Activated T-helper 1 cell treated with anti-CD3 and anti-CD28 coated beads, Interleukin-12 subunit alpha, Interleukin-12 subunit beta, Interleukin-2, Interleukin-4 antibody, amounts not matched to agents 30 ng/mL and 10 ng/mL and 1 ng/mL, durations not matched to agents 14 hours and 24 hours and 36 hours (primary cell): ENCODE results near the gene MAPK8IP2. TPM values are rescaled to one million over a fixed set of nuclear protein-coding genes. Genes with fewer than 3 reads are reported as not detected.
A peak's percentile ranks its signal among the peaks of the same experiment; 100 is the strongest.

ENCODE experiments used
- DNase-seq: peaks from one replicate; pipeline ENCODE4 v3.0.0; 2021; ENCODE audit warnings: low spot score
- H3K27ac Mint-ChIP-seq: one replicate; pipeline ENCODE4 v1.8.0; 2021; ENCODE audit warnings: mild to moderate bottlenecking, mixed read lengths
- H3K27me3 Mint-ChIP-seq: one replicate; pipeline ENCODE4 v1.8.0; 2022; ENCODE audit warnings: mild to moderate bottlenecking, moderate library complexity, mixed read lengths; ENCODE audit not compliant: insufficient read depth
- H3K36me3 Mint-ChIP-seq: one replicate; pipeline ENCODE4 v1.8.0; 2021; ENCODE audit warnings: low read depth, mixed read lengths
- H3K4me1 Mint-ChIP-seq: one replicate; pipeline ENCODE4 v1.8.0; 2021; ENCODE audit warnings: low read depth, mixed read lengths
- H3K4me3 Mint-ChIP-seq: one replicate; pipeline ENCODE4 v1.8.0; 2021; ENCODE audit warnings: mild to moderate bottlenecking, moderate library complexity, mixed read lengths
- H3K9me3 Mint-ChIP-seq: one replicate; pipeline ENCODE4 v1.8.0; 2021; ENCODE audit warnings: mixed read lengths
- intact Hi-C: fragments of 100-400 bp; cut with micrococcal nuclease; formaldehyde crosslinking; loops from one replicate; pipeline ENCODE4 v1.15.1; 2024
- total RNA-seq: library from RNA; stranded (reverse); gene quantifications from 2 replicates; pipeline ENCODE4 v1.2.3, GENCODE V29; 2022

Gene MAPK8IP2
- total RNA-seq, 1 donor from 2014 or later, result 0.08 TPM

GRCh38 chr22:50577987-50578775, 22.4 kb upstream of the MAPK8IP2 start, which contains the start of gene CPT1B:
CPT1B (minus strand) TSS chr22:50578427; CDS start chr22:50577915, 512 bp downstream.
- no peak for DNase-seq
- H3K4me3 Mint-ChIP-seq, result no peak within 1 kb of the TSS
- H3K36me3 Mint-ChIP-seq, result peaks cover 27% of the 10 kb centered on the region
- intact Hi-C loops, result no loop called here
- no peaks in the 10 kb centered on the region for H3K9me3 Mint-ChIP-seq
- H3K4me1 Mint-ChIP-seq, result peaks cover 15% of the 10 kb centered on the region
- no peak within 1 kb of the TSS for H3K27ac Mint-ChIP-seq
- no peaks in the 10 kb centered on the region for H3K27me3 Mint-ChIP-seq

- DNase-seq, result no peak
- H3K9me3 Mint-ChIP-seq, result no peaks in the 10 kb centered on the region
- peaks cover 27% of the 10 kb centered on the region for H3K36me3 Mint-ChIP-seq
- no peaks in the 10 kb centered on the region for H3K27me3 Mint-ChIP-seq
- peaks cover 20% of the 10 kb centered on the region for H3K4me1 Mint-ChIP-seq
- H3K27ac Mint-ChIP-seq, result no peak overlapping the region
- intact Hi-C loops, result no loop called here
- H3K4me3 Mint-ChIP-seq, result no peak overlapping the region
Observed at GRCh38 chr22:50578776-50579310, 21.8 kb upstream of the MAPK8IP2 start.

- intact Hi-C loops, result no loop called here
- no peak for DNase-seq
- H3K4me1 Mint-ChIP-seq, result peaks cover 22% of the 10 kb centered on the region
- H3K36me3 Mint-ChIP-seq, result peaks cover 27% of the 10 kb centered on the region
- no peaks in the 10 kb centered on the region for H3K9me3 Mint-ChIP-seq
- H3K27me3 Mint-ChIP-seq, result no peaks in the 10 kb centered on the region
- H3K4me3 Mint-ChIP-seq, result peak overlapping the region; percentile 66
- H3K27ac Mint-ChIP-seq, result peak overlapping the region; percentile 58
Observed at GRCh38 chr22:50579752-50580151, 20.8 kb upstream of the MAPK8IP2 start.

- no peak for DNase-seq
- intact Hi-C loops, result no loop called here
- H3K36me3 Mint-ChIP-seq, result peaks cover 16% of the 10 kb centered on the region
Observed at GRCh38 chr22:50581031-50581949, 19.3 kb upstream of the MAPK8IP2 start.

GRCh38 chr22:50581950-50582492, 18.6 kb upstream of the MAPK8IP2 start:
- Mint-ChIP-seq H3K36me3 (peaks cover 13% of the 10 kb centered on the region), H3K27ac (peak overlapping the region; percentile 83), H3K27me3 (no peaks in the 10 kb centered on the region), H3K4me1 (peaks cover 22% of the 10 kb centered on the region), H3K4me3 (peak overlapping the region; percentile 94), H3K9me3 (no peaks in the 10 kb centered on the region)
- intact Hi-C loops, result loop anchor here (1.0 to 2.0 kb wide), 10 partner anchors 19 to 109 kb away; partner anchors contain the start of genes ARSA, NCAPH2, SBF1 and SCO2
- DNase-seq, result no peak

More at GRCh38 chr22:50581031-50581949, 19.3 kb upstream of the MAPK8IP2 start:
- Mint-ChIP-seq H3K4me3 (peak overlapping the region; percentile 94), H3K27me3 (no peaks in the 10 kb centered on the region), H3K4me1 (peaks cover 22% of the 10 kb centered on the region), H3K27ac (peak overlapping the region; percentile 83), H3K9me3 (no peaks in the 10 kb centered on the region)

- Mint-ChIP-seq H3K9me3 (no peaks in the 10 kb centered on the region), H3K4me3 (peak within 1 kb of the TSS; percentile 94), H3K27me3 (no peaks in the 10 kb centered on the region), H3K27ac (peak within 1 kb of the TSS; percentile 96), H3K36me3 (peaks cover 11% of the 10 kb centered on the region), H3K4me1 (peaks cover 22% of the 10 kb centered on the region)
- DNase-seq, result peak; percentile 100
- intact Hi-C loops, result loop anchor here (1.0 to 2.0 kb wide), 10 partner anchors 19 to 108 kb away; partner anchors contain the start of genes ARSA, NCAPH2, SBF1 and SCO2
Observed at GRCh38 chr22:50582493-50583293, 17.9 kb upstream of the MAPK8IP2 start, which contains the start of gene CHKB. CHKB (minus strand) TSS chr22:50582849; CDS start chr22:50582781, 68 bp downstream.

GRCh38 chr22:50583294-50583861, 17.2 kb upstream of the MAPK8IP2 start:
- no peaks in the 10 kb centered on the region for H3K9me3 Mint-ChIP-seq
- peaks cover 22% of the 10 kb centered on the region for H3K4me1 Mint-ChIP-seq
- intact Hi-C loops, result loop anchor here (2.0 kb wide), 3 partner anchors 45 to 109 kb away; partner anchors contain the start of genes ARSA and SBF1
- peak overlapping the region; percentile 94 for H3K4me3 Mint-ChIP-seq
- H3K36me3 Mint-ChIP-seq, result peaks cover 11% of the 10 kb centered on the region
- H3K27me3 Mint-ChIP-seq, result no peaks in the 10 kb centered on the region
- no peak for DNase-seq
- peak overlapping the region; percentile 75 for H3K27ac Mint-ChIP-seq

- H3K27me3 Mint-ChIP-seq, result no peaks in the 10 kb centered on the region
- no peak for DNase-seq
- peaks cover 11% of the 10 kb centered on the region for H3K36me3 Mint-ChIP-seq
- no peaks in the 10 kb centered on the region for H3K9me3 Mint-ChIP-seq
- intact Hi-C loops, result no loop called here
- no peak overlapping the region for H3K27ac Mint-ChIP-seq
- H3K4me3 Mint-ChIP-seq, result peak overlapping the region; percentile 94
- peaks cover 22% of the 10 kb centered on the region for H3K4me1 Mint-ChIP-seq
Observed at GRCh38 chr22:50584106-50585096, 16.2 kb upstream of the MAPK8IP2 start.

- Mint-ChIP-seq H3K27me3 (peaks cover 5% of the 10 kb centered on the region), H3K9me3 (no peaks in the 10 kb centered on the region), H3K27ac (no peak overlapping the region), H3K36me3 (peaks cover 4% of the 10 kb centered on the region), H3K4me3 (peak overlapping the region; percentile 44), H3K4me1 (peaks cover 18% of the 10 kb centered on the region)
- intact Hi-C loops, result no loop called here
- no peak for DNase-seq
Observed at GRCh38 chr22:50585238-50585637, 15.4 kb upstream of the MAPK8IP2 start.

- H3K27me3 Mint-ChIP-seq, result peaks cover 9% of the 10 kb centered on the region
- DNase-seq, result no peak
- no peak overlapping the region for H3K27ac Mint-ChIP-seq
- intact Hi-C loops, result no loop called here
- H3K4me3 Mint-ChIP-seq, result no peak overlapping the region
- no peaks in the 10 kb centered on the region for H3K9me3 Mint-ChIP-seq
- peaks cover 14% of the 10 kb centered on the region for H3K4me1 Mint-ChIP-seq
- no peaks in the 10 kb centered on the region for H3K36me3 Mint-ChIP-seq
Observed at GRCh38 chr22:50585781-50586180, 14.8 kb upstream of the MAPK8IP2 start.
